ENCODE data around the gene SMIM5. TPM values are rescaled to one million over a fixed set of nuclear protein-coding genes. Genes with fewer than 3 reads are reported as not detected.

SMIM5 gene
- total RNA-seq, 2 donors from 2014 or later = 0.27 to 0.28 TPM

DNA sequence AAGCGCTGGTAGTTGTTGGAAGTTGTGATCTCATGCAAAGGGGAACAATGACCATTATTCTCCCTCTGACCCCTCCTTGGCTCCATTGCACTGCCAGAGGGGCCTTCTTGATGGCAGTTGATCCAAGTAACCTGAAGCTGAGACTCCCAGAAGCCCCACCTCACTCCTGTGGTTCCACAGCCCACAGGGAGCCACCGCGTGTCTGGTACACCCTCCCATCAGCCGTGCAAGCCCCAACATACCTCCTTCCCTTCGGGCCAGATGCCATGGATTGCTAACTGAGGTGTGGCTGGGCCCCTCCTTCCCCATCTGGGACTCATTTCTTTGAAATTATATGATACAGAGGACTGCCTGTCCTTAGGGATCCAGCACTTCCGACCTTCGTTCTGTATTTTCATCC is 51.7 kb downstream of the SMIM5 start:
- DNase-seq (ENCODE audit: low spot score) (no peak), ATAC-seq (ENCODE audit: insufficient number of reproducible peaks, low FRiP score, low read depth) (no peak)
- TF ChIP-seq CTCF (IDR thresholded peaks at IDR 0.05) = no peak
- H3K36me3 ChIP-seq = peaks cover 7% of the 10 kb centered on the region
- no peak overlapping the region for H3K27ac ChIP-seq
- no peak overlapping the region for H3K4me3 ChIP-seq
- no peaks in the 10 kb centered on the region for H3K27me3 ChIP-seq (replicated peaks; ENCODE audit: insufficient read depth)
- peaks cover 3 to 6% of the 10 kb centered on the region in 2 donors for H3K4me1 ChIP-seq (ENCODE audit: control insufficient read depth in 1 of 2, low read depth in 2 of 2)
- H3K9me3 ChIP-seq = no peaks in the 10 kb centered on the region

DNA sequence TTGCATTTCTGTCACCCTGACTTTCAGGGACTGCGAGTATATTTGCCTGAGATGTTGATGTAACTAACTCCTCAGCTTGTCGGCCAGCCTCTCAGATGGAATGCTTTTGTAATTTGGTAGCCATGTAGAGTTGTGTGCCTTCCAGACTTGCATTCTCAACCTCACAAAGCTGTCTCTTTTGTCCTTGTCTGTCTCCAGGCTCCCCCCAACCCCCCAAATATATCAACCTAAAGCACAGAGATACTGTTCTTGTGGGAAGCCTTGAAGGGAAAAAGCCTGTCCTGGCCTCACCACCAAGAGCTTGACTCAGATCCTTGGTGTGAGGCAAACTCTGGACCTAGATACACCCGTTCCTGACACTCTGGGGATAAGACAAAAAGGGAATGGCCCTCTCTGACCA is 52.3 kb downstream of the SMIM5 start:
- Histone ChIP-seq H3K4me1 (ENCODE audit: control insufficient read depth in 1 of 2, low read depth in 2 of 2) (peaks cover 3 to 6% of the 10 kb centered on the region in 2 donors), H3K4me3 (no peak overlapping the region), H3K27ac (no peak overlapping the region), H3K27me3 (replicated peaks; ENCODE audit: insufficient read depth) (no peaks in the 10 kb centered on the region), H3K36me3 (peaks cover 2% of the 10 kb centered on the region), H3K9me3 (no peaks in the 10 kb centered on the region)
- no peak for DNase-seq (ENCODE audit: low spot score)
- ATAC-seq (ENCODE audit: insufficient number of reproducible peaks, low FRiP score, low read depth) = no peak
- no peak for TF ChIP-seq CTCF (IDR thresholded peaks at IDR 0.05)

- Histone ChIP-seq H3K9me3 (no peaks in the 10 kb centered on the region), H3K36me3 (peaks cover 5% of the 10 kb centered on the region), H3K4me3 (no peak overlapping the region), H3K27me3 (replicated peaks; ENCODE audit: insufficient read depth) (no peaks in the 10 kb centered on the region), H3K27ac (peak overlapping the region; percentile 1 to 39), H3K4me1 (ENCODE audit: control insufficient read depth in 1 of 2, low read depth in 2 of 2) (peaks cover 3 to 15% of the 10 kb centered on the region in 2 donors)
- no peak for DNase-seq (ENCODE audit: low spot score)
- no peak for ATAC-seq (ENCODE audit: insufficient number of reproducible peaks, low FRiP score, low read depth)
- TF ChIP-seq CTCF (IDR thresholded peaks at IDR 0.05) = no peak
Measured at GRCh38 chr17:75688209-75688825, 55.1 kb downstream of the SMIM5 start.

DNA sequence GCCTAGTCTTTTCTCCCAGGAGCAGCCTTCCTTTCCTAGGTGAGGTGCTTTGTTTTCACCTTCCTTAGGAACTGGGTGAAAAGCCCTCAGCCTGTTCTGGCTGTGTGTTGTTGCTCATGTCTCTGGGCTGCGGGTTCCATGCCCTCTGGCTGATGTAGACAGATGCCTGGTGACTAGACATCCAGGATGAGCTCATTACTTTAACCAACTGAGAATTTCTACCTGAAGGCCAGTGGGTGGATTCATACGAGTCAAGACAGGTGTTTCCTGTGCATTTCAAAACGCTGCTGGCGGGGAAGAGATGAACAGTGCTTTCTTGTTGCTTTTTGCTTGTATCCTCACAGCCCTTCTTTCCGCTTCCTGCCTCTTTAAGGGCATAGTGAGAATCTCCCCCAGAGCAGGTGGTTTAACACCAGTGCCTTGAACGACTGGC is 56.2 kb downstream of the SMIM5 start:
- Histone ChIP-seq H3K27ac (no peak overlapping the region), H3K4me1 (ENCODE audit: control insufficient read depth in 1 of 2, low read depth in 2 of 2) (peaks cover 5 to 24% of the 10 kb centered on the region in 2 donors), H3K27me3 (replicated peaks; ENCODE audit: insufficient read depth) (no peaks in the 10 kb centered on the region), H3K4me3 (no peak overlapping the region), H3K36me3 (peaks cover 14% of the 10 kb centered on the region), H3K9me3 (no peaks in the 10 kb centered on the region)
- no peak for TF ChIP-seq CTCF (IDR thresholded peaks at IDR 0.05)
- no peak for DNase-seq (ENCODE audit: low spot score)
- ATAC-seq (ENCODE audit: insufficient number of reproducible peaks, low FRiP score, low read depth) = no peak

Other genes starting within 250 kb of the SMIM5 start
- 100 to 1,000 TPM; 120 to 144 TPM for gene GRB2, start 227.8 kb upstream of the SMIM5 start, total RNA-seq
- 10 to 100 TPM; 57.1 to 83.4 TPM for gene TMEM94, start 176.8 kb upstream of the SMIM5 start, total RNA-seq
- gene CASKIN2, start 117.9 kb upstream of the SMIM5 start, total RNA-seq = 10 to 100 TPM; 26.0 to 32.4 TPM
- 10 to 100 TPM; 17.1 to 48.6 TPM for gene TSEN54, start 116.9 kb upstream of the SMIM5 start, total RNA-seq
- 10 to 100 TPM in 1 of 2 donors, 1 to 10 TPM in 1; 6.4 to 20.0 TPM for gene LLGL2, start 107.7 kb upstream of the SMIM5 start, total RNA-seq
- 100 to 1,000 TPM; 103 to 151 TPM for gene MYO15B, start 45.6 kb upstream of the SMIM5 start, total RNA-seq
- gene RECQL5, start 33.7 kb downstream of the SMIM5 start, total RNA-seq = 10 to 100 TPM; 12.6 to 29.9 TPM
- 10 to 100 TPM; 65.1 to 70.4 TPM for gene SAP30BP, start 33.9 kb downstream of the SMIM5 start, total RNA-seq
- gene ITGB4, start 88.0 kb downstream of the SMIM5 start, total RNA-seq = 10 to 100 TPM; 11.6 to 21.1 TPM
- 10 to 100 TPM; 29.6 to 58.3 TPM for gene GALK1, start 131.8 kb downstream of the SMIM5 start, total RNA-seq
- 10 to 100 TPM; 31.0 to 51.7 TPM for gene UNK, start 151.4 kb downstream of the SMIM5 start, total RNA-seq
- gene UNC13D, start 211.0 kb downstream of the SMIM5 start, total RNA-seq = 10 to 100 TPM; 13.5 to 36.0 TPM
- gene WBP2, start 221.9 kb downstream of the SMIM5 start, total RNA-seq = 10 to 100 TPM; 55.8 to 83.1 TPM
- gene TRIM47, start 245.1 kb downstream of the SMIM5 start, total RNA-seq = 10 to 100 TPM; 58.9 to 94.0 TPM

Data from thoracic aorta (tissue), 2 donors.